Smooth muscle cell (in vitro differentiated cells): ENCODE results near the gene SLC25A43. TPM values are rescaled to one million over a fixed set of nuclear protein-coding genes. Genes with fewer than 3 reads are reported as not detected.

ENCODE experiments used
- DNase-seq: peaks from one replicate; lab custom pipeline; 2025; ENCODE audit not compliant: unreplicated experiment; lab: John Stamatoyannopoulos, UW
- H2AFZ ChIP-seq: fragments of 200-600 bp; sonication (generic); 2 replicates; pipeline ENCODE4 v1.6.0; 2016; ENCODE audit warnings: antibody characterized with exemption, low read depth, mild to moderate bottlenecking
- H3F3A ChIP-seq: fragments of 200-600 bp; sonication (generic); 2 replicates; pipeline ENCODE4 v1.6.0; 2017; ENCODE audit warnings: antibody characterized with exemption, low read depth
- H3K27ac ChIP-seq: fragments of 200-600 bp; sonication (generic); 2 replicates; pipeline ENCODE4 v1.5.1; 2016; ENCODE audit warnings: low read depth, mild to moderate bottlenecking
- H3K27me3 ChIP-seq: fragments of 200-600 bp; sonication (generic); 2 replicates; pipeline ENCODE4 v1.6.1; 2016; ENCODE audit warnings: low read depth, mild to moderate bottlenecking
- H3K36me3 ChIP-seq: fragments of 200-600 bp; sonication (generic); 2 replicates; pipeline ENCODE4 v1.5.1; 2016; ENCODE audit warnings: low read depth
- H3K4me1 ChIP-seq: fragments of 200-600 bp; sonication (generic); 2 replicates; pipeline ENCODE4 v1.5.1; 2016; ENCODE audit warnings: low read depth
- H3K4me2 ChIP-seq: fragments of 200-600 bp; sonication (generic); 2 replicates; pipeline ENCODE4 v1.6.0; 2016; ENCODE audit warnings: mild to moderate bottlenecking
- H3K4me3 ChIP-seq: fragments of 200-600 bp; sonication (generic); 2 replicates; pipeline ENCODE4 v1.5.1; 2016; ENCODE audit warnings: mild to moderate bottlenecking
- H3K79me2 ChIP-seq: fragments of 200-600 bp; sonication (generic); 2 replicates; pipeline ENCODE4 v1.6.0; 2016; ENCODE audit warnings: low read depth, mild to moderate bottlenecking
- H3K9ac ChIP-seq: fragments of 200-600 bp; sonication (generic); 2 replicates; pipeline ENCODE4 v1.6.0; 2016; ENCODE audit warnings: low read depth
- H3K9me3 ChIP-seq: fragments of 200-600 bp; sonication (generic); replicated peaks from 2 replicates; pipeline ENCODE4 v1.5.1; 2016; ENCODE audit warnings: low read depth
- H4K20me1 ChIP-seq: fragments of 200-600 bp; sonication (generic); 2 replicates; pipeline ENCODE4 v1.6.0; 2016; ENCODE audit warnings: low read depth
- CTCF ChIP-seq: fragments of 200-600 bp; sonication (generic); IDR thresholded peaks from 2 replicates; pipeline ENCODE4 v1.5.1; 2017; ENCODE audit warnings: borderline replicate concordance, mild to moderate bottlenecking, antibody characterized with exemption; ENCODE audit not compliant: insufficient read depth, poor library complexity, severe bottlenecking
- WGBS: methylation state at CpG from one replicate; pipeline ENCODE4 v1.1.7; 2016; ENCODE audit warnings: low lambda C conversion rate; 5-methylcytosine and 5-hydroxymethylcytosine counted together
- polyA plus RNA-seq: library from polyadenylated mRNA; unstranded; fragments of >200 nt; fragmentation: Nextera tagmentation; extraction: Ambion mirVana; gene quantifications from 2 replicates; pipeline ENCODE4 v1.2.1, GENCODE V29; 2016
- total RNA-seq: library from RNA; depleted of rRNA; stranded (reverse); fragments of >200 nt; gene quantifications from 2 replicates; pipeline ENCODE4 v1.2.3, GENCODE V29; 2014

The SLC25A43 gene
- total and polyA plus RNA-seq, 2 experiments from 2014 or later, result 15.4 to 15.6 TPM

- H3K9me3 ChIP-seq, result no peaks in the 10 kb centered on the region
- H3K4me2 ChIP-seq, result peak overlapping the region; percentile 83
- DNase-seq, result no peak
- 35% methylated on average over 3 of the region's 3 CpGs for WGBS
- no peak overlapping the region for H3K27ac ChIP-seq
- TF ChIP-seq CTCF, result no peak
- no peaks in the 10 kb centered on the region for H3K36me3 ChIP-seq
- H3K4me1 ChIP-seq, result no peaks in the 10 kb centered on the region
- H3K79me2 ChIP-seq, result peaks cover 3% of the 10 kb centered on the region
- peak overlapping the region; percentile 59 for H3K4me3 ChIP-seq
- no peak overlapping the region for H3K9ac ChIP-seq
- H2AFZ ChIP-seq, result peak overlapping the region; percentile 65
- peaks cover 5% of the 10 kb centered on the region for H4K20me1 ChIP-seq
- no peaks in the 10 kb centered on the region for H3F3A ChIP-seq
- H3K27me3 ChIP-seq, result no peaks in the 10 kb centered on the region
Observed at GRCh38 chrX:119398587-119398973, 556 bp upstream of the SLC25A43 start.

DNA sequence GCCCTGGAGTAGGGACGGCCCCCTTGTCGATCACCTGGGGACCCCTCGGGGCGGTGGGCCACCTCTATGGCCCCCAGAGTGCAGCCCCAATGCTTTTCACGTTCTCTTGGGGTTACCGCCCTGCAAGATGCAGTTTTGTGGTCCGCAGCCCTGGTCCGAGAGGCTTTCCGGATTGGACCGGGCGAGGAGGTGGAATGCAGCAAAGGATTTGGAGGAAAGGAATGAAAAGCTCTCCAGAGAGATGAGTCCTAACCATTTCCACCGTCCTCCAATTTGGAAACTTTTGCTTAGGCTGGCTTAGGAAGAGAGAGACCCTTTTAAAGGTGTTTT lies 601 bp downstream of the SLC25A43 start:
- peak overlapping the region; percentile 83 for H3K4me2 ChIP-seq
- H3K4me3 ChIP-seq, result peak overlapping the region; percentile 59
- H3K36me3 ChIP-seq, result no peaks in the 10 kb centered on the region
- DNase-seq, result peak; percentile 12
- no peaks in the 10 kb centered on the region for H3K4me1 ChIP-seq
- no peak overlapping the region for H3K9ac ChIP-seq
- H3K9me3 ChIP-seq, result no peaks in the 10 kb centered on the region
- peaks cover 6% of the 10 kb centered on the region for H4K20me1 ChIP-seq
- no peak overlapping the region for H3K27ac ChIP-seq
- peak overlapping the region; percentile 65 for H2AFZ ChIP-seq
- no peaks in the 10 kb centered on the region for H3K27me3 ChIP-seq
- no peak for TF ChIP-seq CTCF
- WGBS, result 43% methylated on average over 11 of the region's 12 CpGs
- peaks cover 3% of the 10 kb centered on the region for H3K79me2 ChIP-seq
- H3F3A ChIP-seq, result no peaks in the 10 kb centered on the region

DNA sequence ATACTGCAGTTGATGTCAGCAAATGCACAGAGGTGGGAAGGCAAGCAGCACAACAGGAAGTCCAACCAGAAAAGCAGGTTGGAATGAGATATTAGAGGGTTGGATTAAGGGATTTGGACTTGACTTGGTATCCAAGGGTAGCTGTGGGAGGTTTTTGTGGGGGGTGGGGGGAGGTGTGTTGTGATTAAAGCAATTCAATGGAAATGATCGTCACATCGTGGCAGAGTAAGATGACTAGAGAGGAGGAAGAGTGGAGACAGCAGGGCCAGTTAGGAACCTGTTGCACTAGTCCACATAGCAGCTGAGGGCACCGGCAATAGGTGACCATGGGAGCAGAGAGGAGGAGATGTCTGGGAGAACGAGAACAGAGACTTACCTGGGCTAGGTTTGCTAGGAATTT lies 2.4 kb downstream of the SLC25A43 start:
- H2AFZ ChIP-seq, result no peak overlapping the region
- TF ChIP-seq CTCF, result no peak
- no peaks in the 10 kb centered on the region for H3K36me3 ChIP-seq
- H3K4me3 ChIP-seq, result no peak overlapping the region
- H3F3A ChIP-seq, result no peaks in the 10 kb centered on the region
- WGBS, result 64% methylated on average over 4 of the region's 4 CpGs
- H3K9ac ChIP-seq, result no peak overlapping the region
- peaks cover 3% of the 10 kb centered on the region for H3K79me2 ChIP-seq
- no peak overlapping the region for H3K27ac ChIP-seq
- H3K9me3 ChIP-seq, result no peaks in the 10 kb centered on the region
- H4K20me1 ChIP-seq, result peaks cover 11% of the 10 kb centered on the region
- no peak for DNase-seq
- H3K4me1 ChIP-seq, result no peaks in the 10 kb centered on the region
- H3K27me3 ChIP-seq, result no peaks in the 10 kb centered on the region
- H3K4me2 ChIP-seq, result no peak overlapping the region

DNA sequence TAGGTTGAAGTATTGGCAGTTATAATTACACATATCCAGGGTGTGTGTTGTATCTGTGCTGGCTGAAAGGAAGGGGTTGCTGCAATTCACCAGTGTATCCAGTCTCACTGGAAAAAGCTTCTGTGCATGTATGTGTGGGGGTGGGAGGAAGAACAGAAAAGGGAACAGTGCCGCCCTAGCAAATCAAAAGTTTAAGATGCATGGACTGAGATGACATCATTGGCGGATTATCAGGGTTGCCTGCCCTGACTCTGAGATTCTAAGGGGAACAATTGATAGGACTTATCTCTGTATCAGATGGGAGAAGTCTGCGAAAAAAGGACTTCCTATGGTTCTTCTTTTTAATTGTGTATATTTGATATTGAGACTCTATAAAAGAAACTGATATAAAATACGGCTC lies 3.5 kb downstream of the SLC25A43 start:
- H3K4me3 ChIP-seq, result no peak overlapping the region
- no peaks in the 10 kb centered on the region for H3K4me1 ChIP-seq
- no peaks in the 10 kb centered on the region for H3K36me3 ChIP-seq
- no peaks in the 10 kb centered on the region for H3K9me3 ChIP-seq
- DNase-seq, result no peak
- H3K9ac ChIP-seq, result no peak overlapping the region
- no peak for TF ChIP-seq CTCF
- H3K27ac ChIP-seq, result no peak overlapping the region
- no peaks in the 10 kb centered on the region for H3K27me3 ChIP-seq
- H2AFZ ChIP-seq, result no peak overlapping the region
- no peaks in the 10 kb centered on the region for H3F3A ChIP-seq
- no peak overlapping the region for H3K4me2 ChIP-seq
- H3K79me2 ChIP-seq, result peaks cover 3% of the 10 kb centered on the region
- 70% methylated on average over 4 of the region's 4 CpGs for WGBS
- peaks cover 18% of the 10 kb centered on the region for H4K20me1 ChIP-seq
